DOHH2 (cell line): Measurements from ENCODE around the gene METTL1.

Experiments
- H3F3A ChIP-seq: fragments of 200-600 bp; sonication (generic), shearing (Covaris generic); 2 replicates; pipeline ENCODE4 v1.6.0; 2016; ENCODE audit warnings: antibody characterized with exemption, mild to moderate bottlenecking; ENCODE audit not compliant: control insufficient read depth, insufficient read depth
- H3K27ac ChIP-seq: fragments of 200-600 bp; sonication (generic); 2 replicates; pipeline ENCODE4 v1.5.1; 2014; ENCODE audit warnings: low read depth, mild to moderate bottlenecking, low read length, moderate library complexity
- H3K27me3 ChIP-seq: fragments of 200-600 bp; sonication (generic); 2 replicates; pipeline ENCODE4 v1.6.1; 2014; ENCODE audit warnings: mild to moderate bottlenecking, low read length, mixed read lengths; ENCODE audit not compliant: control insufficient read depth
- H3K36me3 ChIP-seq: fragments of 200-600 bp; sonication (generic); 2 replicates; pipeline ENCODE4 v1.6.1; 2014; ENCODE audit warnings: mild to moderate bottlenecking, low read length, moderate library complexity, mixed read lengths; ENCODE audit not compliant: control insufficient read depth
- H3K4me1 ChIP-seq: fragments of 200-600 bp; sonication (generic); 2 replicates; pipeline ENCODE4 v1.6.1; 2014; ENCODE audit warnings: mild to moderate bottlenecking, low read length, mixed read lengths; ENCODE audit not compliant: control insufficient read depth
- H3K4me2 ChIP-seq: fragments of 200-600 bp; sonication (generic); 2 replicates; pipeline ENCODE4 v1.6.0; 2014; ENCODE audit warnings: mild to moderate bottlenecking, low read length, moderate library complexity
- H3K4me3 ChIP-seq: fragments of 200-600 bp; sonication (generic); 2 replicates; pipeline ENCODE4 v1.5.1; 2014; ENCODE audit warnings: mild to moderate bottlenecking, low read length, mixed read lengths
- H3K79me2 ChIP-seq: fragments of 200-600 bp; sonication (generic); 2 replicates; pipeline ENCODE4 v1.6.1; 2014; ENCODE audit warnings: mild to moderate bottlenecking, low read length, mixed read lengths; ENCODE audit not compliant: control insufficient read depth
- H3K9me2 ChIP-seq: fragments of 200-600 bp; sonication (generic); replicated peaks from 2 replicates; pipeline ENCODE4 v1.6.1; 2014; ENCODE audit warnings: mild to moderate bottlenecking, low read length, mixed read lengths; ENCODE audit not compliant: control insufficient read depth
- H3K9me3 ChIP-seq: fragments of 200-600 bp; sonication (generic); 2 replicates; pipeline ENCODE4 v1.6.1; 2014; ENCODE audit warnings: antibody characterized with exemption, low read length, mixed read lengths; ENCODE audit not compliant: control insufficient read depth, insufficient read depth
- H4K20me1 ChIP-seq: fragments of 200-600 bp; sonication (generic); 2 replicates; pipeline ENCODE4 v1.6.0; 2014; ENCODE audit warnings: low read depth, mild to moderate bottlenecking, antibody characterized with exemption, low read length, moderate library complexity; ENCODE audit not compliant: control insufficient read depth, insufficient read depth
- EZH2phosphoT487 ChIP-seq: fragments of 200-600 bp; sonication (generic); IDR thresholded peaks from 2 replicates; pipeline ENCODE4 v1.6.1; 2017; ENCODE audit warnings: borderline replicate concordance, mild to moderate bottlenecking, antibody characterized with exemption, low read length, moderate library complexity, mixed read lengths
- TF ChIP-seq, protein P1 (sequence below): fragments of 200-600 bp; sonication (generic); IDR thresholded peaks from one replicate; pipeline ENCODE4 v1.5.1; 2014; ENCODE audit warnings: antibody characterized with exemption, mild to moderate bottlenecking, low read depth, low read length; ENCODE audit not compliant: poor library complexity, severe bottlenecking

METTL1 gene

DNA sequence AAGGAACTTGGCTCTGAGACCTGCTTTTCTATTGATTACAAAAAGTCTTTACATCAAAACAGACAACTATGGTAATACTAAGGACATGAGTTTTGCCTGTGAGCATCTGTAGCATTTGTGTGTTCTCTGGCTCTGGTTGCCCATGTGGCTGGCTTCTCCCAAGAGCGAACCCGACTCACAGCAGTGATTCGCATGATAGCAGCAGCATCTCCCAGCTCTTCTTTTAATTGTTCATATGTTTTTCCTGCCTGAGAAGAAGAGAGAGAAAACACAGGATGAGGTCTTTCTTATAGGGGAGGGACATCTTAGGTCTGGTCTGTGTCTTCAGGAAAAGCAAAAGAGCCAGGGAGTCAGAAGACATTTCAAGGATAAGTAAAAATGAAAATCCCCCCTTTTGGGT, 29.1 kb upstream of the METTL1 start:
- no peak overlapping the region for H3K27ac ChIP-seq
- peaks cover 29% of the 10 kb centered on the region for H3K36me3 ChIP-seq
- H3K4me1 ChIP-seq = no peaks in the 10 kb centered on the region
- H3F3A ChIP-seq = 0 out of 2 replicates have a peak, but pooled peaks cover 7% of the 10 kb centered on the region
- no peak overlapping the region for H3K4me3 ChIP-seq
- no peaks in the 10 kb centered on the region for H3K79me2 ChIP-seq
- H3K27me3 ChIP-seq = no peaks in the 10 kb centered on the region
- no peaks in the 10 kb centered on the region for H3K9me2 ChIP-seq
- no peaks in the 10 kb centered on the region for H4K20me1 ChIP-seq
- no peak overlapping the region for H3K4me2 ChIP-seq
- H3K9me3 ChIP-seq = no peaks in the 10 kb centered on the region
- TF ChIP-seq, protein P1, sequence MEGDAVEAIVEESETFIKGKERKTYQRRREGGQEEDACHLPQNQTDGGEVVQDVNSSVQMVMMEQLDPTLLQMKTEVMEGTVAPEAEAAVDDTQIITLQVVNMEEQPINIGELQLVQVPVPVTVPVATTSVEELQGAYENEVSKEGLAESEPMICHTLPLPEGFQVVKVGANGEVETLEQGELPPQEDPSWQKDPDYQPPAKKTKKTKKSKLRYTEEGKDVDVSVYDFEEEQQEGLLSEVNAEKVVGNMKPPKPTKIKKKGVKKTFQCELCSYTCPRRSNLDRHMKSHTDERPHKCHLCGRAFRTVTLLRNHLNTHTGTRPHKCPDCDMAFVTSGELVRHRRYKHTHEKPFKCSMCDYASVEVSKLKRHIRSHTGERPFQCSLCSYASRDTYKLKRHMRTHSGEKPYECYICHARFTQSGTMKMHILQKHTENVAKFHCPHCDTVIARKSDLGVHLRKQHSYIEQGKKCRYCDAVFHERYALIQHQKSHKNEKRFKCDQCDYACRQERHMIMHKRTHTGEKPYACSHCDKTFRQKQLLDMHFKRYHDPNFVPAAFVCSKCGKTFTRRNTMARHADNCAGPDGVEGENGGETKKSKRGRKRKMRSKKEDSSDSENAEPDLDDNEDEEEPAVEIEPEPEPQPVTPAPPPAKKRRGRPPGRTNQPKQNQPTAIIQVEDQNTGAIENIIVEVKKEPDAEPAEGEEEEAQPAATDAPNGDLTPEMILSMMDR = no peak
- no peak for TF ChIP-seq EZH2phosphoT487

DNA sequence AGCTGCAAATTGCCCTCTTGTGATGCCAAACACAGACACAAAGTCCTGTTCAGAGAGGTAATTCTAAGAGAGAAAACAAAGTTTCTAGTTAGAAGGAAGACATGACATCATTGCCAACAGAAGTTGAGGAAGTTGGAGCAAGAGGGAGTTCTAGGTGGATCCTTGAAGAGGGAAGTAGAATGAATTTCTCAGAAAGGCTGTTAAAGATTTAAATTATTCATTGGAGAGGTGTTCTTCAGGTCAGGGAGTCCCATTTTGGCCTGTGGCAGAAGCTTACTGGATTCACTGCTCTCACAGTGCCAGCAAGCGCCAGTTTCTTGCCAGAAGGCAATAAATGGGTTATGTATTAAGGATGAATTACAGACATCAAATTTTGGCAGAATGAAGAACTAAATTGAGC, 26.0 kb upstream of the METTL1 start:
- peaks cover 51% of the 10 kb centered on the region for H3K36me3 ChIP-seq
- no peak for TF ChIP-seq EZH2phosphoT487
- TF ChIP-seq, protein P1 = no peak
- H3K4me2 ChIP-seq = no peak overlapping the region
- H4K20me1 ChIP-seq = no peaks in the 10 kb centered on the region
- no peaks in the 10 kb centered on the region for H3K79me2 ChIP-seq
- no peaks in the 10 kb centered on the region for H3K9me3 ChIP-seq
- no peak overlapping the region for H3K4me3 ChIP-seq
- no peaks in the 10 kb centered on the region for H3K27me3 ChIP-seq
- no peaks in the 10 kb centered on the region for H3K4me1 ChIP-seq
- 0 out of 2 replicates have a peak, but pooled peaks cover 7% of the 10 kb centered on the region for H3F3A ChIP-seq
- no peak overlapping the region for H3K27ac ChIP-seq
- H3K9me2 ChIP-seq = no peaks in the 10 kb centered on the region

DNA sequence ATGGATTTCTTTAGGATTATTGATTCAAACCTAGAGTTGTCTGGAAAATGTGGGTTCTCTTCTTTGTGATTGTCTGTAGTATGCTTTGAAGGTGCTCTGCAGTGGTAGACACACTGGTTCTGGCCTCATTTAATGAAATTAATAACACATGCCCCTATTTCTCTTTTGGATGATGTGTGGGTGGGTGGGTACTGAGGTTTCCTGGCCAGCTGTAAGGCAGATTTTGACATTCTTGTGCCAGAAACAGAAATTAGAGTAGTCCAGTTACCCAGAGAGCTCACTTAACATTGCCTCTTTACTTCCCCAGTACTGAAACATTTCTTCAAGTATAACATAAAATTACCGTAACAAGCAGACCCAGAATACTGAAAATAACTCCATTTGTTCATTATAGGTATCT, 25.1 kb upstream of the METTL1 start:
- Histone ChIP-seq H3K27ac (no peak overlapping the region), H3K36me3 (peaks cover 59% of the 10 kb centered on the region), H4K20me1 (no peaks in the 10 kb centered on the region), H3K9me2 (no peaks in the 10 kb centered on the region), H3K4me1 (no peaks in the 10 kb centered on the region), H3K4me2 (no peak overlapping the region), H3K4me3 (no peak overlapping the region), H3K9me3 (no peaks in the 10 kb centered on the region), H3K27me3 (no peaks in the 10 kb centered on the region), H3K79me2 (no peaks in the 10 kb centered on the region), H3F3A (0 out of 2 replicates have a peak, but pooled peaks cover 7% of the 10 kb centered on the region)
- TF ChIP-seq, protein P1 = no peak
